Measurements from ENCODE around the gene CIB4.

Gene CIB4

GRCh38 chr2:26541401-26542193 is 99.6 kb downstream of the CIB4 start:
- no peak overlapping the region for H3K4me3 ChIP-seq (ENCODE audit: extremely low read depth, insufficient read depth, low read length, poor library complexity, severe bottlenecking)
- WGBS, 2 experiments (ENCODE audit: insufficient coverage in 2 of 2), result 85 to 93% methylated on average over 4 to 6 of the region's 6 CpGs
- no peaks in the 10 kb centered on the region for H3K36me3 ChIP-seq (ENCODE audit: control insufficient read depth, insufficient read depth, low read length)
- no peaks in the 10 kb centered on the region for H3K4me1 ChIP-seq (ENCODE audit: control insufficient read depth, insufficient read depth, low read length, poor library complexity, severe bottlenecking)
- no peaks in the 10 kb centered on the region for H3K9me3 ChIP-seq (ENCODE audit: control insufficient read depth, low read length)
- no peak overlapping the region for H3K27ac ChIP-seq (ENCODE audit: low read depth, low read length, severe bottlenecking)

DNA sequence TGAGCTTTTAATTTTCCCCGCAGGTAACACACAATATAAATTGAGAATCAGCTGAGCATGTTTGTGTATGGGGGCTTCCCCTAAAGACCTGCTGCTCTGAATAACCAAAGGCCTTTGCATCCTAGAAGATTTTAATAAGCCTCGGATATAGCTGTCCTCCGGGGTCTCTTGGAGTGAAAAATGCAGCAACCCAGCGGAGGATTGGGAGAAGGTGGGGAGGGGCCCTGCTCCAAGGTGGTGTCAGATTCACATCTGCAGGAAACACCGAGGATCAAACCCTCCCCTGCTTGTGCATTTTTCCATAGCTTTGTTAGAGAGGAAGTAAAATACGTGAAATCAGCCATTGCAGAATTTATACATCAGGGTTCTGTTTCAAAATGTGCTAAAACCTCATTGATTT is 100.2 kb downstream of the CIB4 start:
- 0 to 61% methylated on average over 1 to 2 of the region's 6 CpGs for WGBS, 2 experiments (ENCODE audit: insufficient coverage in 2 of 2)
- H3K4me1 ChIP-seq (ENCODE audit: control insufficient read depth, insufficient read depth, low read length, poor library complexity, severe bottlenecking), result no peaks in the 10 kb centered on the region
- no peak overlapping the region for H3K27ac ChIP-seq (ENCODE audit: low read depth, low read length, severe bottlenecking)

GRCh38 chr2:26540306-26540705 is 100.9 kb downstream of the CIB4 start:
- no peaks in the 10 kb centered on the region for H3K36me3 ChIP-seq (ENCODE audit: control insufficient read depth, insufficient read depth, low read length)
- no peak overlapping the region for H3K4me3 ChIP-seq (ENCODE audit: extremely low read depth, insufficient read depth, low read length, poor library complexity, severe bottlenecking)
- 65 to 70% methylated on average over 8 to 9 of the region's 10 CpGs for WGBS, 2 experiments (ENCODE audit: insufficient coverage in 2 of 2)
- no peak overlapping the region for H3K27ac ChIP-seq (ENCODE audit: low read depth, low read length, severe bottlenecking)
- no peaks in the 10 kb centered on the region for H3K9me3 ChIP-seq (ENCODE audit: control insufficient read depth, low read length)
- no peaks in the 10 kb centered on the region for H3K4me1 ChIP-seq (ENCODE audit: control insufficient read depth, insufficient read depth, low read length, poor library complexity, severe bottlenecking)

More for the DNA sequence above, 100.2 kb downstream of the CIB4 start:
- Histone ChIP-seq H3K36me3 (ENCODE audit: control insufficient read depth, insufficient read depth, low read length) (no peaks in the 10 kb centered on the region), H3K4me3 (ENCODE audit: extremely low read depth, insufficient read depth, low read length, poor library complexity, severe bottlenecking) (no peak overlapping the region), H3K9me3 (ENCODE audit: control insufficient read depth, low read length) (no peaks in the 10 kb centered on the region)

- H3K4me1 ChIP-seq (ENCODE audit: control insufficient read depth, insufficient read depth, low read length, poor library complexity, severe bottlenecking), result no peaks in the 10 kb centered on the region
- WGBS, 2 experiments (ENCODE audit: insufficient coverage in 2 of 2), result 85 to 94% methylated on average over 10 to 12 of the region's 14 CpGs
- no peak overlapping the region for H3K27ac ChIP-seq (ENCODE audit: low read depth, low read length, severe bottlenecking)
- H3K4me3 ChIP-seq (ENCODE audit: extremely low read depth, insufficient read depth, low read length, poor library complexity, severe bottlenecking), result no peak overlapping the region
- H3K36me3 ChIP-seq (ENCODE audit: control insufficient read depth, insufficient read depth, low read length), result no peaks in the 10 kb centered on the region
- no peaks in the 10 kb centered on the region for H3K9me3 ChIP-seq (ENCODE audit: control insufficient read depth, low read length)
Observed at GRCh38 chr2:26537826-26538475, 103.2 kb downstream of the CIB4 start.

GRCh38 chr2:26537069-26537825 is 103.9 kb downstream of the CIB4 start:
- WGBS, 2 experiments (ENCODE audit: insufficient coverage in 2 of 2), result 88 to 89% methylated on average over 11 to 14 of the region's 17 CpGs
- no peaks in the 10 kb centered on the region for H3K36me3 ChIP-seq (ENCODE audit: control insufficient read depth, insufficient read depth, low read length)
- no peak overlapping the region for H3K27ac ChIP-seq (ENCODE audit: low read depth, low read length, severe bottlenecking)
- H3K9me3 ChIP-seq (ENCODE audit: control insufficient read depth, low read length), result no peaks in the 10 kb centered on the region
- no peak overlapping the region for H3K4me3 ChIP-seq (ENCODE audit: extremely low read depth, insufficient read depth, low read length, poor library complexity, severe bottlenecking)
- H3K4me1 ChIP-seq (ENCODE audit: control insufficient read depth, insufficient read depth, low read length, poor library complexity, severe bottlenecking), result no peaks in the 10 kb centered on the region

DNA sequence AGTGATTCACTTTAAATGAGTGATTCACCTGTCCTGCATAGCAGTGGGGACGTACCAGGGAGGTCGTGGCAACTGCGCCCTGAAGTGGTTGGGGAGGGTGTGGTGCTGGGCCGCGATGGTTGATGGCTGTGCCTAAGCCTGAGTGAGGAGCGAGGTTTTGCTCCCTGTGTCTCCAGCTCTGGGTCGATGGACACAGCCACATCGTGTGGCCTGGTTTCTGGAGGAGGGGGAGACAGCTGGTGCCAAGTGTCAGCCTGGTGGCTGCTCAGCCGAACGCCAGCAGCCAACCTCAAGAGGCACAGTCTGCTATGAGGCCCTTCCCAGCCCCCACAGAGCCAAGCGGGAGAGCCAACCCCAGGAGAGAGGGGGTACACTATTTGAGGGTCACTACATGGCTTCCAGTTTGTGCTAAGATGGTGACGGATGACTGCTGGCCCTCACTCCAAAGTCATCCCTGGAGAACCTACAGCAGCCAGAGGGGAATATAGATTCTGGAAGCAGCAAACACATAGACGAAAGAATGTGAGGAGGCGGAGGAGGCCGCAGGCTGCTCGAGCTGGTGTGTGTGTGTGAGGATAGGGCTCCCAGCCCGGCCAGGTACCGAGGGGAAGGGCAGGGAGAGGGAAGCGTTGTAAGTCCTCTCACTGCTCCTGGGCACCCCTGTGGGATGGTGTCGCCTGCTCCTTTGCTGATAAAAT is 104.6 kb downstream of the CIB4 start:
- H3K4me3 ChIP-seq (ENCODE audit: extremely low read depth, insufficient read depth, low read length, poor library complexity, severe bottlenecking), result no peak overlapping the region
- no peaks in the 10 kb centered on the region for H3K36me3 ChIP-seq (ENCODE audit: control insufficient read depth, insufficient read depth, low read length)
- WGBS, 2 experiments (ENCODE audit: insufficient coverage in 2 of 2), result 81 to 84% methylated on average over 17 of the region's 20 CpGs
- no peak overlapping the region for H3K27ac ChIP-seq (ENCODE audit: low read depth, low read length, severe bottlenecking)
- H3K9me3 ChIP-seq (ENCODE audit: control insufficient read depth, low read length), result no peaks in the 10 kb centered on the region
- no peaks in the 10 kb centered on the region for H3K4me1 ChIP-seq (ENCODE audit: control insufficient read depth, insufficient read depth, low read length, poor library complexity, severe bottlenecking)

- H3K4me3 ChIP-seq (ENCODE audit: extremely low read depth, insufficient read depth, low read length, poor library complexity, severe bottlenecking), result no peak overlapping the region
- no peaks in the 10 kb centered on the region for H3K9me3 ChIP-seq (ENCODE audit: control insufficient read depth, low read length)
- peaks cover 7% of the 10 kb centered on the region for H3K4me1 ChIP-seq (ENCODE audit: control insufficient read depth, insufficient read depth, low read length, poor library complexity, severe bottlenecking)
- H3K27ac ChIP-seq (ENCODE audit: low read depth, low read length, severe bottlenecking), result no peak overlapping the region
- H3K36me3 ChIP-seq (ENCODE audit: control insufficient read depth, insufficient read depth, low read length), result no peaks in the 10 kb centered on the region
- WGBS, 2 experiments (ENCODE audit: insufficient coverage in 2 of 2), result 91 to 97% methylated on average over 7 to 8 of the region's 8 CpGs
Observed at GRCh38 chr2:26535663-26536275, 105.4 kb downstream of the CIB4 start.

DNA sequence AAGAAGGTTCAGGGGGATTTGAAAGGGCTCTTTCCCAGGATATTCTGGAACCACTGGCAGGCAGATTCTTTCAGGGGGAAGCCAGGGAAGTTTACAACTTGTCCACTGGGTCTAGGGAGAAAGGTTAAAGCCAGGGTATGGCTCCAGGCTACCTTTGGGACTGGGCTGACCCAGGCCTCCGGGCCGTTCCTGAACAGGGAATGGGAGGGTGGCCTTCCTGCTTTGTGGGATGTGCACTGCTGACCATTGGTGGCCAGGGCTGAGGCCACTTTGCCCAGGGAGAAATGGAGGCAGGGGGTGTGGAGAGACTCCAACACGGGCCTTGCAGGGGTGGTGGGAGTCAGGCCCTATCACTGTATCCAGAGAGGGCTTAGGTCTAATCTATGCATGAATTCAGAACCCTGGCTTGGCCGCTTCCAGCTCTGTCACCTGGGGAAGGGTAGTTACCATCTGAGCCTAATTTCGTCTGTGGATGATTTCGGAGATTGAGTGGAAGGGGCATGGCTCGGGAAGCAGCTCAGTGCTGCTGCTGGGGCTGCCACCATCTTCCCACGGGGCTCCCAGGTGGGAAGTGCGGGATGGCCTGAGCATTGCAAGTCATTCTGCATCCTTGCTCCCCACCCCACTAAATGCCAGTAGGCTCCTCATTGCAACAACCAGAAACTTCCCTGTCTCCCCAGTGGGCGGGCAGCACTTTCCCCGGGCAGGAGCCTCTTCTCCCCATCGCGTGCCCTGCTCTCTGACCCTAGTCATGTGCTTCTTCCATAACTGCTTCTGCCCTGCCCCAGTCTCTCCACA is 106.1 kb downstream of the CIB4 start:
- H3K9me3 ChIP-seq (ENCODE audit: control insufficient read depth, low read length), result no peaks in the 10 kb centered on the region
- no peak overlapping the region for H3K27ac ChIP-seq (ENCODE audit: low read depth, low read length, severe bottlenecking)
- no peaks in the 10 kb centered on the region for H3K36me3 ChIP-seq (ENCODE audit: control insufficient read depth, insufficient read depth, low read length)
- H3K4me1 ChIP-seq (ENCODE audit: control insufficient read depth, insufficient read depth, low read length, poor library complexity, severe bottlenecking), result peaks cover 11% of the 10 kb centered on the region
- WGBS, 2 experiments (ENCODE audit: insufficient coverage in 2 of 2), result 95 to 97% methylated on average over 11 to 12 of the region's 13 CpGs
- H3K4me3 ChIP-seq (ENCODE audit: extremely low read depth, insufficient read depth, low read length, poor library complexity, severe bottlenecking), result no peak overlapping the region

GRCh38 chr2:26534098-26534864 is 106.9 kb downstream of the CIB4 start:
- no peak overlapping the region for H3K27ac ChIP-seq (ENCODE audit: low read depth, low read length, severe bottlenecking)
- 84 to 90% methylated on average over 4 of the region's 4 CpGs for WGBS, 2 experiments (ENCODE audit: insufficient coverage in 2 of 2)
- peaks cover 11% of the 10 kb centered on the region for H3K4me1 ChIP-seq (ENCODE audit: control insufficient read depth, insufficient read depth, low read length, poor library complexity, severe bottlenecking)
- no peak overlapping the region for H3K4me3 ChIP-seq (ENCODE audit: extremely low read depth, insufficient read depth, low read length, poor library complexity, severe bottlenecking)
- no peaks in the 10 kb centered on the region for H3K9me3 ChIP-seq (ENCODE audit: control insufficient read depth, low read length)
- no peaks in the 10 kb centered on the region for H3K36me3 ChIP-seq (ENCODE audit: control insufficient read depth, insufficient read depth, low read length)
